ENCODE measurements around the gene MRFAP1. TPM values are rescaled to one million over a fixed set of nuclear protein-coding genes. Genes with fewer than 3 reads are reported as not detected.

MRFAP1 gene
- total and polyA plus RNA-seq, 2 donors (not counting 1 experiment from before 2014, with no cell fraction given) = 54.8 to 113 TPM

DNA sequence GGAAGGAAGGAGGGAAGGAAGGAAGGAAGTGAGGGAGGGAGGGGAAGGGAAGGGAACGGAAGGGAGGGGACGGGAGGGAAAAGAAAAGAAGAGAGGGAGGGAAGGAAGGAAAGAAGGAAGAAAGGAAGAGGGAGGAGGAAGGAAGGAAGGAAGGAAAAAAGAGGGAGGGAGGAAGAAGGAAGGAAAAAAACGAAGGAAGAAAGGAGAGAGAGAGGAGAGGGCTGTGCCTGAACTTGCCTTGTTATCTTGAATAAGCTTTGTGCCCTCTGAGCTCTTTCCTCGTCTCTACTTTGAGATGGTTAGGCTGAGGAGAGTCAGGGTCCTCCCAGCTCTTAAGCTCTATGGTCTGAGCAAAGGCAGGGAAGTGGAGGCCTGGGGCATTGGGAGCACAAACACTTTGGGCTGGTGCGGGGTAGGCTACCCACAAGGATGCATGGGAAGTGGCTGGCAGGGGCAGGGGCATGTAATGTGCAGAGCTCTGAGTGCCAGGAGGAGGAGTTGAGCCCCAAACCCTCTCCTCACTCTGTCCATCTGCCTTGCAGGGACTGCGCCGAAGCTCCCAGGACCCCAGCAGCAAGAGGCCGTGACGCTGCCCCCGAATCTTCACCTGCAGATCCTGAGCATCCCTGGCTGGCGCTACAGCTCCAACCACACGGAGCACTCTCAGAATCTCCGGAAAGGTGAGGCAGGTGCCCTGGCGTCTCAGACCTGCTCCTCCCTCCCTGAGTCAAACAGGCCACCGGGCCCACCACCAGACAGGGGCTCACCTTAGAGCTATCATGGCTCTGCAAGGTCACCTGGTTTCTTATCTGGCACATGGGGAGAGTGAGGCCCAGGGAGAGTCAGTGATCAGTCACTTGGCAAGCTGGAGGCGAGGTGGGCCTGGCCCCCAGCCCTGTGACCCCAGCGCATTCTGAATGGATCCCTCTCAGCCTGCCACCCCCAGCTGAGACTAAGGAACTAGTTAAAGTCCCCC, 26.5 kb upstream of the MRFAP1 start:
- no peak overlapping the region for H3K4me3 Mint-ChIP-seq
- H3K4me2 ChIP-seq (replicated peaks; ENCODE audit: low read depth, low read length, poor library complexity, severe bottlenecking) = no peak overlapping the region
- ChIA-PET CTCF (no interaction called here), POLR2A (no interaction called here)
- no peak overlapping the region for H3K4me3 ChIP-seq (ENCODE audit: control extremely low read depth in 1 of 5, extremely low read depth in 1 of 5, insufficient read depth in 1 of 5, low read depth in 2 of 5, low read length in 4 of 5)
- DNase-seq = no peak
- H3K9me3 ChIP-seq (ENCODE audit: control extremely low read depth in 1 of 3, control insufficient read depth in 2 of 3, insufficient read depth in 1 of 3, low read length in 2 of 3) = peaks cover 0 to 7% (median 0%) of the 10 kb centered on the region in 3 donors
- WGBS (ENCODE audit: insufficient coverage) = 94% methylated on average over 16 of the region's 17 CpGs
- no peak for TF ChIP-seq EZH2 (IDR thresholded peaks at IDR 0.05; ENCODE audit: borderline replicate concordance, insufficient read depth, low read depth, low read length, poor library complexity, severe bottlenecking)
- TF ChIP-seq, protein P1, sequence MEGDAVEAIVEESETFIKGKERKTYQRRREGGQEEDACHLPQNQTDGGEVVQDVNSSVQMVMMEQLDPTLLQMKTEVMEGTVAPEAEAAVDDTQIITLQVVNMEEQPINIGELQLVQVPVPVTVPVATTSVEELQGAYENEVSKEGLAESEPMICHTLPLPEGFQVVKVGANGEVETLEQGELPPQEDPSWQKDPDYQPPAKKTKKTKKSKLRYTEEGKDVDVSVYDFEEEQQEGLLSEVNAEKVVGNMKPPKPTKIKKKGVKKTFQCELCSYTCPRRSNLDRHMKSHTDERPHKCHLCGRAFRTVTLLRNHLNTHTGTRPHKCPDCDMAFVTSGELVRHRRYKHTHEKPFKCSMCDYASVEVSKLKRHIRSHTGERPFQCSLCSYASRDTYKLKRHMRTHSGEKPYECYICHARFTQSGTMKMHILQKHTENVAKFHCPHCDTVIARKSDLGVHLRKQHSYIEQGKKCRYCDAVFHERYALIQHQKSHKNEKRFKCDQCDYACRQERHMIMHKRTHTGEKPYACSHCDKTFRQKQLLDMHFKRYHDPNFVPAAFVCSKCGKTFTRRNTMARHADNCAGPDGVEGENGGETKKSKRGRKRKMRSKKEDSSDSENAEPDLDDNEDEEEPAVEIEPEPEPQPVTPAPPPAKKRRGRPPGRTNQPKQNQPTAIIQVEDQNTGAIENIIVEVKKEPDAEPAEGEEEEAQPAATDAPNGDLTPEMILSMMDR (IDR thresholded peaks at IDR 0.05) = no peak
- H3K4me1 ChIP-seq (ENCODE audit: control insufficient read depth in 2 of 2, insufficient read depth in 2 of 2, low read length in 2 of 2) = no peaks in the 10 kb centered on the region
- H3K79me2 ChIP-seq (ENCODE audit: control insufficient read depth, insufficient read depth, low read length) = no peaks in the 10 kb centered on the region
- no peaks in the 10 kb centered on the region for H4K20me1 ChIP-seq (ENCODE audit: control insufficient read depth, insufficient read depth, low read length, poor library complexity, severe bottlenecking)
- no peaks in the 10 kb centered on the region for H3K4me1 Mint-ChIP-seq
- no peak overlapping the region for H3K27ac ChIP-seq (ENCODE audit: low read length in 2 of 2)
- H3K36me3 ChIP-seq (replicated peaks in 1 of 2; ENCODE audit: control extremely low read depth in 1 of 2, control insufficient read depth in 1 of 2, extremely low read depth in 1 of 2, insufficient read depth in 2 of 2, low read length in 1 of 2) = peaks cover 0 to 82% of the 10 kb centered on the region in 2 experiments
- ATAC-seq (ENCODE audit: low read depth) = no peak
- no peak overlapping the region for H3K9ac ChIP-seq (ENCODE audit: low read length)
- intact Hi-C loops (cut with micrococcal nuclease) = no loop called here
- no peaks in the 10 kb centered on the region for H3K27me3 Mint-ChIP-seq
- no peak overlapping the region for H2AFZ ChIP-seq (ENCODE audit: insufficient read depth, low read depth, low read length, poor library complexity, severe bottlenecking)
- H3K9me3 Mint-ChIP-seq (ENCODE audit: insufficient read depth) = no peaks in the 10 kb centered on the region
- H3K27me3 ChIP-seq (replicated peaks in 1 of 4; ENCODE audit: control extremely low read depth in 1 of 4, control insufficient read depth in 3 of 4, insufficient read depth in 4 of 4, low read length in 3 of 4) = no peaks in the 10 kb centered on the region
- no peak overlapping the region for H3K27ac Mint-ChIP-seq

GRCh38 chr4:6614701-6615230, 25.7 kb upstream of the MRFAP1 start:
- CTCF ChIA-PET = no interaction called here
- intact Hi-C loops (cut with micrococcal nuclease) = no loop called here

More at GRCh38 chr4:6614701-6615230, 25.7 kb upstream of the MRFAP1 start:
- no peaks in the 10 kb centered on the region for H3K79me2 ChIP-seq (ENCODE audit: control insufficient read depth, insufficient read depth, low read length)
- Mint-ChIP-seq H3K4me3 (no peak overlapping the region), H3K27ac (no peak overlapping the region), H3K9me3 (ENCODE audit: insufficient read depth) (no peaks in the 10 kb centered on the region), H3K27me3 (no peaks in the 10 kb centered on the region), H3K4me1 (no peaks in the 10 kb centered on the region)
- DNase-seq (no peak), ATAC-seq (ENCODE audit: low read depth) (no peak)
- H3K4me1 ChIP-seq (ENCODE audit: control insufficient read depth in 2 of 2, insufficient read depth in 2 of 2, low read length in 2 of 2) = no peaks in the 10 kb centered on the region
- WGBS (ENCODE audit: insufficient coverage) = 94% methylated on average over 9 of the region's 11 CpGs
- H3K27me3 ChIP-seq (replicated peaks in 1 of 4; ENCODE audit: control extremely low read depth in 1 of 4, control insufficient read depth in 3 of 4, insufficient read depth in 4 of 4, low read length in 3 of 4) = no peaks in the 10 kb centered on the region
- no peak overlapping the region for H3K4me3 ChIP-seq (ENCODE audit: control extremely low read depth in 1 of 5, extremely low read depth in 1 of 5, insufficient read depth in 1 of 5, low read depth in 2 of 5, low read length in 4 of 5)
- peaks cover 0 to 78% of the 10 kb centered on the region in 2 experiments for H3K36me3 ChIP-seq (replicated peaks in 1 of 2; ENCODE audit: control extremely low read depth in 1 of 2, control insufficient read depth in 1 of 2, extremely low read depth in 1 of 2, insufficient read depth in 2 of 2, low read length in 1 of 2)
- H3K9ac ChIP-seq (ENCODE audit: low read length) = no peak overlapping the region
- POLR2A ChIA-PET = no interaction called here
- peaks cover 0 to 7% (median 0%) of the 10 kb centered on the region in 3 donors for H3K9me3 ChIP-seq (ENCODE audit: control extremely low read depth in 1 of 3, control insufficient read depth in 2 of 3, insufficient read depth in 1 of 3, low read length in 2 of 3)
- TF ChIP-seq EZH2 (IDR thresholded peaks at IDR 0.05; ENCODE audit: borderline replicate concordance, insufficient read depth, low read depth, low read length, poor library complexity, severe bottlenecking) = no peak
- TF ChIP-seq, protein P1 (IDR thresholded peaks at IDR 0.05) = no peak
- H3K27ac ChIP-seq (ENCODE audit: low read length in 2 of 2) = no peak overlapping the region
- H4K20me1 ChIP-seq (ENCODE audit: control insufficient read depth, insufficient read depth, low read length, poor library complexity, severe bottlenecking) = no peaks in the 10 kb centered on the region
- H2AFZ ChIP-seq (ENCODE audit: insufficient read depth, low read depth, low read length, poor library complexity, severe bottlenecking) = no peak overlapping the region
- no peak overlapping the region for H3K4me2 ChIP-seq (replicated peaks; ENCODE audit: low read depth, low read length, poor library complexity, severe bottlenecking)

Measured in B cell (primary cell).